GM12873 (cell line): Measurements from ENCODE around the gene ADAM17.
A peak's percentile ranks its signal among the peaks of the same experiment; 100 is the strongest.

Source experiments
- TF ChIP-seq, protein P1 (sequence below): IDR thresholded peaks from 2 replicates; pipeline ENCODE4 v1.5.1; 2012; ENCODE audit warnings: low read depth, mild to moderate bottlenecking, moderate library complexity, low read length, control low read depth; ENCODE audit not compliant: insufficient read depth; ENCODE audit errors: missing control alignments

The ADAM17 gene

DNA sequence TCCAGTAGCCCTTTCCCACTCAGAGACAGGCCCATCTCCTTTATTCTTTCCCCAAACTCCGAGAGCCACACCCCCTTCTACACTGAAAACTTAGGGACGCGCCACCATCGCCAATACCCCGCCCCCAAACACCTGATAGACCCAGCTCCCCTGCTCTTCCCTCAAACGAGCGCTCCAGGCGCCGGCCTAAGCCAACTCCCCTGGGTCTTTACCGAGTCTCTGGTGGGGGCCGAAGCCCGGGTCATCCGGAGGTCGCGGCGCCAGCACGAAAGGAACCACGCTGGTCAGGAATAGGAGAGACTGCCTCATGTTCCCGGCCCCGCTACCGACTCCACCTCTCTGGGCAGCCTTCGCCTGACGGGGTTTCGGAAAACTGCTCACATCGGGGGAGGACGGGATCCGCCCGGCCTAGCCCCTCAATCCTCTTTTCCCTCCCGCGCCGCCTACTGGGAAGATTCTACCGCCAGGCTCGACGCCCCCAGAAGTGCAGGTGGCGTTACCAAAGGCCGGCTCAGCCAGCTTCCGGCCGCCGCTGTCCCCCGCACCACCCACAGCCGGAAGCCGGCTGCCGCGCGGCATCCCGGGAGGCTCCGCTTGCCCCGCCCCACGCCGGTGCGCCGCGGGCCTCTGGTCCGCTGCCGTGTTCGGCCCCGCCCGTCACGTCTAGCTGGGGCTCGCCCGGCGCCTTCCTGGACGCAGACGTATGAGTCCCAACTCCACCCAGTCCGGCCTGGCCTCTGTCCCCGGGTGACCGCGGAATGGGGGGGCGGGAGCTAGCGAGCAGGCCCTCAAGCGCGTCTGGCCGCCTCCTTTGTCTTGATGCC is at the start of gene ADAM17:
ADAM17 (minus strand) TSS at position 534 of the 824 bp plus-strand sequence; CDS start at position 309, 225 bp downstream.
- TF ChIP-seq, protein P1, sequence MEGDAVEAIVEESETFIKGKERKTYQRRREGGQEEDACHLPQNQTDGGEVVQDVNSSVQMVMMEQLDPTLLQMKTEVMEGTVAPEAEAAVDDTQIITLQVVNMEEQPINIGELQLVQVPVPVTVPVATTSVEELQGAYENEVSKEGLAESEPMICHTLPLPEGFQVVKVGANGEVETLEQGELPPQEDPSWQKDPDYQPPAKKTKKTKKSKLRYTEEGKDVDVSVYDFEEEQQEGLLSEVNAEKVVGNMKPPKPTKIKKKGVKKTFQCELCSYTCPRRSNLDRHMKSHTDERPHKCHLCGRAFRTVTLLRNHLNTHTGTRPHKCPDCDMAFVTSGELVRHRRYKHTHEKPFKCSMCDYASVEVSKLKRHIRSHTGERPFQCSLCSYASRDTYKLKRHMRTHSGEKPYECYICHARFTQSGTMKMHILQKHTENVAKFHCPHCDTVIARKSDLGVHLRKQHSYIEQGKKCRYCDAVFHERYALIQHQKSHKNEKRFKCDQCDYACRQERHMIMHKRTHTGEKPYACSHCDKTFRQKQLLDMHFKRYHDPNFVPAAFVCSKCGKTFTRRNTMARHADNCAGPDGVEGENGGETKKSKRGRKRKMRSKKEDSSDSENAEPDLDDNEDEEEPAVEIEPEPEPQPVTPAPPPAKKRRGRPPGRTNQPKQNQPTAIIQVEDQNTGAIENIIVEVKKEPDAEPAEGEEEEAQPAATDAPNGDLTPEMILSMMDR = peak; percentile 46

DNA sequence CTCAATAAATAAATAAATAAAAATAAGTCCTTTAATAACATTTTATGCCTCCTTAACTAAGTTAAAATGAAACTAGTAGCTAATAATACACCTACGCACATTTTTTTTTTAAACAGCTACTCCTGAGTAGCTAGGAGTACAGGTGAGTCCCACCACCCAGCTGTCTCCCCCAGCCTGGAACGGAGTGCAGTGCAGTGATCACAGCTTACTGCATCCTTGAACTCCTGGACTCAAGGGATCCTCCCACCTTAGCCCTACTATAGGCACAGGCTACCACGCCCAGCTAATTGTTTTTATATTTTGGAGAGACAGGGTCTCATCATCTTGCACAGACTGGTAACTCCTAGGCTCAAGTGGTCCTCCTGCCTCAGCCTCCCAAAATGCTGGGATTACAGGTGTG is 46.8 kb upstream of the ADAM17 start:
- TF ChIP-seq, protein P1 = no peak

- TF ChIP-seq, protein P1 = no peak
Measured at GRCh38 chr2:9601397-9601796, 45.8 kb upstream of the ADAM17 start.

- TF ChIP-seq, protein P1 = no peak
Measured at GRCh38 chr2:9599430-9599829, 43.8 kb upstream of the ADAM17 start.

DNA sequence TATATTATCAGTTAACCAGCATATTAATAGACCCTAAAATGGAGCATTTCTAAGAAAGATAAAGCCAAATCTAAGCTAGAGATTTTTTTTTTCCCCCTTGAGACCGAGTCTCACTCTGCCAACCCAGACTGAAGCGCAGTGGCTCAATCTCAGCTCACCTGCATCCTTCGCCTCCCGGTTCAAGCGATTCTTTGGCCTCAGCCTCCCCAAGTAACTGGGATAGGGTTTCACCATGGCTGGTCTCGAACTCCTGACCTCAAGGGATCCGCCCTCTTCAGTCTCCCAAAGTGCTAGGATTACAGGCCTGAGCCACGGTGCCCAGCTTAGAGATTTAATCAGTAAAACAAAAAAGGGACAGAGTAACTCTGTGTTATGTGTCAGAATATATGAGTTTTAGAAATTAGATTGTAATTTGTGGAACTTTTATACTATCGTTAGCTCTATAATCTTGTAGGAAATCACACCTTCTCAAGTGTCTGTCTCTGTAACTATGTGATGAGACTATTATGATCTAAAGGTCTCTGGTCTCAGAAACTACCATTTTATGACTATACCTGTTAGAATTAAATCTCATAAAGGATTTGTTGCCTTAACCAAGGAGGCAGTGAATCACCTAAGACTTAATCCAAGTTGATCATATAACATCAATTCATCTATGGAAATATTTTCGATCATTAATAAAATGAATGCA is 41.1 kb upstream of the ADAM17 start:
- TF ChIP-seq, protein P1 = no peak

- TF ChIP-seq, protein P1 = no peak
Measured at GRCh38 chr2:9595746-9596145, 40.1 kb upstream of the ADAM17 start.

- TF ChIP-seq, protein P1 = no peak
Measured at GRCh38 chr2:9594366-9595054, 38.9 kb upstream of the ADAM17 start.
